ENCODE results near the gene NPSR1. TPM values are rescaled to one million over a fixed set of nuclear protein-coding genes. Genes with fewer than 3 reads are reported as not detected.

Gene NPSR1
- total and polyA plus RNA-seq, 7 donors, result 0.51 TPM; not detected in 6

DNA sequence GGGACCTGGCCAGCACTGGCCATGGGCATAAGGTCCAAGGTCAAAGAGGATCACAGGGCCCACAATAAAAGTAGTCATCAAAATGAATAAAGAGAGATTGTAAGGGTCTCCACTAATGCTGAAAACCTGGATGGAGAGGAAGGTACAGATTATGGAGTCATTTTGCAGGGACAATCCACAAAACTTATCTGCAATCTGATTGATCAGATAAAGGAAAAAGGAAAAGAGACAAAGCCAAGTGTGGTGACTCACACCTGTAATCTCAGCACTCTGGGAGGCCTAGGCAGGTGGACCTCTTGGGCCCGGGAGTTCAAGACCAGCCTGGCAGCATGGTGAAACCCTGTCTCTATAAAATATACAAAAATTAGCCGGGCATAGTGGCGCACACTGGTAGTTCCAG, 174.0 kb downstream of the NPSR1 start:
- Histone ChIP-seq H3K9me3 (no peaks in the 10 kb centered on the region), H3K27me3 (no peaks in the 10 kb centered on the region), H3K4me3 (no peak overlapping the region), H3K36me3 (no peaks in the 10 kb centered on the region), H3K27ac (no peak overlapping the region), H3K4me1 (no peaks in the 10 kb centered on the region)
- TF ChIP-seq POLR2AphosphoS5 (IDR thresholded peaks at IDR 0.05), result no peak
- TF ChIP-seq, protein P1, sequence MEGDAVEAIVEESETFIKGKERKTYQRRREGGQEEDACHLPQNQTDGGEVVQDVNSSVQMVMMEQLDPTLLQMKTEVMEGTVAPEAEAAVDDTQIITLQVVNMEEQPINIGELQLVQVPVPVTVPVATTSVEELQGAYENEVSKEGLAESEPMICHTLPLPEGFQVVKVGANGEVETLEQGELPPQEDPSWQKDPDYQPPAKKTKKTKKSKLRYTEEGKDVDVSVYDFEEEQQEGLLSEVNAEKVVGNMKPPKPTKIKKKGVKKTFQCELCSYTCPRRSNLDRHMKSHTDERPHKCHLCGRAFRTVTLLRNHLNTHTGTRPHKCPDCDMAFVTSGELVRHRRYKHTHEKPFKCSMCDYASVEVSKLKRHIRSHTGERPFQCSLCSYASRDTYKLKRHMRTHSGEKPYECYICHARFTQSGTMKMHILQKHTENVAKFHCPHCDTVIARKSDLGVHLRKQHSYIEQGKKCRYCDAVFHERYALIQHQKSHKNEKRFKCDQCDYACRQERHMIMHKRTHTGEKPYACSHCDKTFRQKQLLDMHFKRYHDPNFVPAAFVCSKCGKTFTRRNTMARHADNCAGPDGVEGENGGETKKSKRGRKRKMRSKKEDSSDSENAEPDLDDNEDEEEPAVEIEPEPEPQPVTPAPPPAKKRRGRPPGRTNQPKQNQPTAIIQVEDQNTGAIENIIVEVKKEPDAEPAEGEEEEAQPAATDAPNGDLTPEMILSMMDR (IDR thresholded peaks at IDR 0.05), result no peak
- no peak for TF ChIP-seq POLR2A (IDR thresholded peaks at IDR 0.05)
- TF ChIP-seq EP300 (IDR thresholded peaks at IDR 0.05), result no peak
- intact Hi-C loops (cut with DNase I), result no loop called here
- no peak for DNase-seq
- 89 to 90% methylated on average over 3 of the region's 3 CpGs for WGBS, 2 donors

- Histone ChIP-seq H3K4me1 (no peaks in the 10 kb centered on the region), H3K9me3 (no peaks in the 10 kb centered on the region), H3K36me3 (no peaks in the 10 kb centered on the region), H3K27ac (no peak overlapping the region), H3K27me3 (no peaks in the 10 kb centered on the region), H3K4me3 (no peak overlapping the region)
- no peak for DNase-seq
- intact Hi-C loops (cut with DNase I), result no loop called here
- 65 to 72% methylated on average over 3 of the region's 3 CpGs for WGBS, 2 donors
- TF ChIP-seq EP300 (IDR thresholded peaks at IDR 0.05) (no peak), POLR2AphosphoS5 (IDR thresholded peaks at IDR 0.05) (no peak), POLR2A (IDR thresholded peaks at IDR 0.05) (no peak)
- TF ChIP-seq, protein P1 (IDR thresholded peaks at IDR 0.05), result no peak
These were observed 178.0 kb downstream of the NPSR1 start for GRCh38 chr7:34835901-34836600.

- Histone ChIP-seq H3K9me3 (no peaks in the 10 kb centered on the region), H3K4me3 (no peak overlapping the region), H3K27ac (no peak overlapping the region), H3K27me3 (no peaks in the 10 kb centered on the region), H3K4me1 (no peaks in the 10 kb centered on the region), H3K36me3 (no peaks in the 10 kb centered on the region)
- TF ChIP-seq, protein P1 (IDR thresholded peaks at IDR 0.05), result no peak
- no peak for TF ChIP-seq EP300 (IDR thresholded peaks at IDR 0.05)
- TF ChIP-seq POLR2A (IDR thresholded peaks at IDR 0.05), result no peak
- TF ChIP-seq POLR2AphosphoS5 (IDR thresholded peaks at IDR 0.05), result no peak
- no peak for DNase-seq
- intact Hi-C loops (cut with DNase I), result no loop called here
- 42 to 56% methylated on average over 2 of the region's 2 CpGs for WGBS, 2 donors
These were observed 179.3 kb downstream of the NPSR1 start for GRCh38 chr7:34837316-34837715.

GRCh38 chr7:34837801-34838201, 179.8 kb downstream of the NPSR1 start:
- Histone ChIP-seq H3K36me3 (no peaks in the 10 kb centered on the region), H3K4me3 (no peak overlapping the region), H3K4me1 (no peaks in the 10 kb centered on the region), H3K9me3 (no peaks in the 10 kb centered on the region), H3K27ac (no peak overlapping the region), H3K27me3 (no peaks in the 10 kb centered on the region)
- no peak for DNase-seq
- 51 to 65% methylated on average over 2 of the region's 2 CpGs for WGBS, 2 donors
- TF ChIP-seq POLR2A (IDR thresholded peaks at IDR 0.05), result no peak
- TF ChIP-seq EP300 (IDR thresholded peaks at IDR 0.05), result no peak
- no peak for TF ChIP-seq POLR2AphosphoS5 (IDR thresholded peaks at IDR 0.05)
- TF ChIP-seq, protein P1 (IDR thresholded peaks at IDR 0.05), result no peak
- intact Hi-C loops (cut with DNase I), result no loop called here

- DNase-seq, result no peak
- no peaks in the 10 kb centered on the region for H3K4me1 ChIP-seq
- no peak overlapping the region for H3K27ac ChIP-seq
- 83 to 84% methylated on average over 5 of the region's 5 CpGs for WGBS, 2 donors
- peaks cover 0 to 3% (median 0%) of the 10 kb centered on the region in 4 donors for H3K9me3 ChIP-seq
- no peaks in the 10 kb centered on the region for H3K27me3 ChIP-seq
- intact Hi-C loops (cut with DNase I), result no loop called here
- TF ChIP-seq POLR2A (IDR thresholded peaks at IDR 0.05) (no peak), POLR2AphosphoS5 (IDR thresholded peaks at IDR 0.05) (no peak), EP300 (IDR thresholded peaks at IDR 0.05) (no peak)
- TF ChIP-seq, protein P1 (IDR thresholded peaks at IDR 0.05), result no peak
- no peaks in the 10 kb centered on the region for H3K36me3 ChIP-seq
- no peak overlapping the region for H3K4me3 ChIP-seq
These were observed 180.3 kb downstream of the NPSR1 start for GRCh38 chr7:34838329-34838728.

All from sigmoid colon (tissue), 7 donors.